Measurements from ENCODE around the gene GAD1.
A peak's percentile ranks its signal among the peaks of the same experiment; 100 is the strongest.

GAD1 gene

GRCh38 chr2:170829036-170829435 lies 12.3 kb downstream of the GAD1 start:
- DNase-seq = no peak
- no peak for TF ChIP-seq CTCF (IDR thresholded peaks at IDR 0.05; ENCODE audit: low read depth, low read length, missing control alignments)
- Histone ChIP-seq H3K4me3 (ENCODE audit: low read depth, low read length) (no peak overlapping the region), H3K36me3 (replicated peaks) (no peaks in the 10 kb centered on the region), H3K27ac (no peak overlapping the region), H3K27me3 (replicated peaks) (peaks cover 28% of the 10 kb centered on the region)
- in situ Hi-C loops (cut with HindIII; ENCODE audit: low pct_ligation_motif_present, low sequenced_read_pairs) = no loop called here

GRCh38 chr2:170830166-170830565 lies 13.5 kb downstream of the GAD1 start:
- no peak for DNase-seq
- Histone ChIP-seq H3K36me3 (replicated peaks) (no peaks in the 10 kb centered on the region), H3K4me3 (ENCODE audit: low read depth, low read length) (no peak overlapping the region), H3K27ac (no peak overlapping the region), H3K27me3 (replicated peaks) (peaks cover 18% of the 10 kb centered on the region)
- TF ChIP-seq CTCF (IDR thresholded peaks at IDR 0.05; ENCODE audit: low read depth, low read length, missing control alignments) = no peak
- in situ Hi-C loops (cut with HindIII; ENCODE audit: low pct_ligation_motif_present, low sequenced_read_pairs) = no loop called here

GRCh38 chr2:170831115-170831514 lies 14.4 kb downstream of the GAD1 start:
- DNase-seq = no peak
- no peaks in the 10 kb centered on the region for H3K36me3 ChIP-seq (replicated peaks)
- no peak overlapping the region for H3K4me3 ChIP-seq (ENCODE audit: low read depth, low read length)
- no peak for TF ChIP-seq CTCF (IDR thresholded peaks at IDR 0.05; ENCODE audit: low read depth, low read length, missing control alignments)
- H3K27me3 ChIP-seq (replicated peaks) = peaks cover 12% of the 10 kb centered on the region
- in situ Hi-C loops (cut with HindIII; ENCODE audit: low pct_ligation_motif_present, low sequenced_read_pairs) = no loop called here
- H3K27ac ChIP-seq = no peak overlapping the region

DNA sequence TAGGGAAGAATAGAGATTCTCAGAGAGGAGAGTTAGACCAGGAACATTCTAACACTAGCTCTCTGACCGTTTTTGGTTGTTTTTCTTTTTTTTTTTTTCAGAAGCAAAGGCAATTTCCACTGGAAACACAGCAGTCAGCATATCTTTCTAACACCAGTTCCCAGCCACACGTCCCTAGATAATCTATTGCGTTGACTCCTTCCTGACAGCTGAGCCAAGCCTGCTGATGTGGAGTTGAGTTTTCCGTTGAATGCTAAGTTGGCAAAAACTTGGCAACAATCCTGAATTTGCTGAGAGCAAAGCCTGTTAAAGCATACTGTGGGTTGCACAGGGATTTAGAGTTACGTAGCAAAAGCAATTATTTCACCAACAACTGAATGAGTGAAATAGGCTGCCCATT lies 19.3 kb downstream of the GAD1 start:
- Histone ChIP-seq H3K4me3 (ENCODE audit: low read depth, low read length) (no peak overlapping the region), H3K27me3 (replicated peaks) (no peaks in the 10 kb centered on the region), H3K27ac (no peak overlapping the region), H3K36me3 (replicated peaks) (no peaks in the 10 kb centered on the region)
- no peak for TF ChIP-seq CTCF (IDR thresholded peaks at IDR 0.05; ENCODE audit: low read depth, low read length, missing control alignments)
- no peak for DNase-seq
- in situ Hi-C loops (cut with HindIII; ENCODE audit: low pct_ligation_motif_present, low sequenced_read_pairs) = no loop called here

GRCh38 chr2:170840717-170841210 lies 24.1 kb downstream of the GAD1 start:
- TF ChIP-seq CTCF (IDR thresholded peaks at IDR 0.05; ENCODE audit: low read depth, low read length, missing control alignments) = no peak
- no peaks in the 10 kb centered on the region for H3K36me3 ChIP-seq (replicated peaks)
- in situ Hi-C loops (cut with HindIII; ENCODE audit: low pct_ligation_motif_present, low sequenced_read_pairs) = no loop called here
- H3K27ac ChIP-seq = no peak overlapping the region
- no peak for DNase-seq
- no peaks in the 10 kb centered on the region for H3K27me3 ChIP-seq (replicated peaks)
- H3K4me3 ChIP-seq (ENCODE audit: low read depth, low read length) = no peak overlapping the region

GRCh38 chr2:170842785-170843184 lies 26.1 kb downstream of the GAD1 start:
- Histone ChIP-seq H3K4me3 (ENCODE audit: low read depth, low read length) (no peak overlapping the region), H3K27me3 (replicated peaks) (no peaks in the 10 kb centered on the region), H3K36me3 (replicated peaks) (no peaks in the 10 kb centered on the region), H3K27ac (no peak overlapping the region)
- peak; percentile 26 for DNase-seq
- in situ Hi-C loops (cut with HindIII; ENCODE audit: low pct_ligation_motif_present, low sequenced_read_pairs) = no loop called here
- no peak for TF ChIP-seq CTCF (IDR thresholded peaks at IDR 0.05; ENCODE audit: low read depth, low read length, missing control alignments)

Measured in brain microvascular endothelial cell (primary cell).